K562 (cell line): Measurements from ENCODE around the gene RBM7. TPM values are rescaled to one million over a fixed set of nuclear protein-coding genes. Genes with fewer than 3 reads are reported as not detected.

Source experiments
- ESRRB ChIP-seq: fragments of 250-450 bp; sonication (Bioruptor Pico); IDR thresholded peaks from 2 replicates; pipeline ENCODE4 v1.5.0; 2020; ENCODE audit warnings: mild to moderate bottlenecking, moderate library complexity, borderline replicate concordance
- FOS ChIP-seq: IDR thresholded peaks from 3 replicates; pipeline ENCODE4 v1.6.1; 2011; ENCODE audit not compliant: insufficient read length; ENCODE audit errors: extremely low read depth
- KLF1 ChIP-seq: fragments of 450-650 bp; IDR thresholded peaks from 2 replicates; pipeline ENCODE4 v1.6.1; 2016; ENCODE audit warnings: missing genetic modification characterization, missing compliant biosample characterization
- MAFF ChIP-seq: IDR thresholded peaks from 2 replicates; pipeline ENCODE4 v1.6.1; 2012; ENCODE audit warnings: low read length, improper control_type of control experiment
- MAFK ChIP-seq: IDR thresholded peaks from 2 replicates; pipeline ENCODE4 v1.6.1; 2011; ENCODE audit warnings: low read length, improper control_type of control experiment
- MYC ChIP-seq, 2 experiments: fragments of 250-450 bp in 1 of 2; sonication (Bioruptor Pico) in 1 of 2; IDR thresholded peaks; 2 replicates each; pipeline versions ENCODE4 v1.5.1 to v1.6.1; 2012 to 2021; ENCODE audit warnings: low read depth in 2 of 2, borderline replicate concordance in 1 of 2, improper control_type of control experiment in 1 of 2, low read length in 1 of 2, mild to moderate bottlenecking in 1 of 2, moderate library complexity in 1 of 2
- PHF8 ChIP-seq: fragments of 200-600 bp; sonication (generic); IDR thresholded peaks from 2 replicates; pipeline ENCODE4 v1.6.1; 2012; ENCODE audit warnings: mixed run types, mild to moderate bottlenecking, inconsistent platforms, low read length, moderate library complexity, borderline replicate concordance
- POLR2H ChIP-seq: IDR thresholded peaks from 2 replicates; pipeline ENCODE4 v1.6.1; 2016; ENCODE audit warnings: missing genetic modification characterization, low read depth, mild to moderate bottlenecking, control low read depth, missing compliant biosample characterization, moderate library complexity
- RBFOX2 ChIP-seq: fragments of 200-400 bp; formaldehyde crosslinking; IDR thresholded peaks from 2 replicates; pipeline ENCODE4 v1.6.1; 2017; ENCODE audit warnings: low read depth, mild to moderate bottlenecking, low read length, moderate library complexity
- SP1 ChIP-seq: sonication (generic); formaldehyde crosslinking; IDR thresholded peaks from 2 replicates; pipeline ENCODE4 v1.8.1; 2022; ENCODE audit warnings: mild to moderate bottlenecking, missing genetic modification reagents
- TAL1 ChIP-seq: fragments of 450-650 bp; IDR thresholded peaks from 2 replicates; pipeline ENCODE4 v1.6.1; 2016; ENCODE audit warnings: mild to moderate bottlenecking
- ZNF24 ChIP-seq: fragments of 450-650 bp; IDR thresholded peaks from 2 replicates; pipeline ENCODE4 v1.6.1; 2016
- ZNF274 ChIP-seq: IDR thresholded peaks from 2 replicates; pipeline ENCODE4 v1.6.1; 2011; ENCODE audit warnings: low read depth, mild to moderate bottlenecking, low read length, moderate library complexity, borderline replicate concordance
- ZNF316 ChIP-seq: fragments of 450-650 bp; IDR thresholded peaks from 2 replicates; pipeline ENCODE4 v1.6.1; 2016
- polyA plus RNA-seq, 8 experiments: library from polyadenylated mRNA; depleted of rRNA in 4 of 8; stranded (reverse) in 5 of 8; unstranded in 3 of 8; fragments of >200 nt; fragmentation: Nextera tagmentation in 2 of 8; fragmentation: Illumina TruSeq in 1 of 8; extraction: Ambion mirVana in 2 of 8; extraction: Trizol in 1 of 8; gene quantifications; 2 replicates each; pipeline versions ENCODE4 v1.2.1 to v1.2.3, GENCODE V29; 2011 to 2014; ENCODE audit warnings: inconsistent platforms in 1 of 8, missing spikeins in 1 of 8
- total RNA-seq, 7 experiments: library from RNA; depleted of rRNA in 6 of 7; stranded (reverse); fragments of >200 nt in 6 of 7; fragmentation: Illumina TruSeq in 2 of 7; extraction: Trizol in 2 of 7; gene quantifications; 2 replicates each; pipeline versions ENCODE4 v1.2.1 to v1.2.3, GENCODE V29; 2011 to 2021; ENCODE audit warnings: low replicate concordance in 1 of 7
- TF ChIP-seq, protein P1 (sequence below): sonication (generic); formaldehyde crosslinking; IDR thresholded peaks from 2 replicates; pipeline ENCODE4 v1.8.0; 2022; ENCODE audit warnings: missing genetic modification reagents, mild to moderate bottlenecking, moderate library complexity, borderline replicate concordance
- TF ChIP-seq, protein P2 (sequence below): fragments of 150-350 bp; IDR thresholded peaks from 2 replicates; pipeline ENCODE4 v1.6.1; 2014; ENCODE audit warnings: low read depth, mild to moderate bottlenecking, low read length, borderline replicate concordance
- TF ChIP-seq, protein P3 (sequence below): fragments of 250-450 bp; sonication (Bioruptor Pico); IDR thresholded peaks from 2 replicates; pipeline ENCODE4 v1.9.0; 2021; ENCODE audit warnings: mild to moderate bottlenecking
- TF ChIP-seq, protein P4 (sequence below), 2 experiments: fragments of 250-450 bp in 1 of 2; fragments of 450-650 bp in 1 of 2; sonication (Bioruptor Pico) in 1 of 2; IDR thresholded peaks; 2 replicates each; pipeline versions ENCODE4 v1.6.1 to v1.8.0; 2016 to 2021; ENCODE audit warnings: mild to moderate bottlenecking in 2 of 2, moderate library complexity in 2 of 2, missing compliant biosample characterization in 1 of 2, missing genetic modification characterization in 1 of 2
- TF ChIP-seq, protein P5 (sequence below): fragments of 450-650 bp; IDR thresholded peaks from 2 replicates; pipeline ENCODE4 v1.6.1; 2014; ENCODE audit warnings: low read depth, mild to moderate bottlenecking, moderate library complexity, borderline replicate concordance

The RBM7 gene
- total and polyA plus RNA-seq, 9 of the 15 experiments (the other 6 are each of a cell fraction or from before 2014, with no cell fraction given), result 26.0 to 76.8 (median 49.6) TPM

DNA sequence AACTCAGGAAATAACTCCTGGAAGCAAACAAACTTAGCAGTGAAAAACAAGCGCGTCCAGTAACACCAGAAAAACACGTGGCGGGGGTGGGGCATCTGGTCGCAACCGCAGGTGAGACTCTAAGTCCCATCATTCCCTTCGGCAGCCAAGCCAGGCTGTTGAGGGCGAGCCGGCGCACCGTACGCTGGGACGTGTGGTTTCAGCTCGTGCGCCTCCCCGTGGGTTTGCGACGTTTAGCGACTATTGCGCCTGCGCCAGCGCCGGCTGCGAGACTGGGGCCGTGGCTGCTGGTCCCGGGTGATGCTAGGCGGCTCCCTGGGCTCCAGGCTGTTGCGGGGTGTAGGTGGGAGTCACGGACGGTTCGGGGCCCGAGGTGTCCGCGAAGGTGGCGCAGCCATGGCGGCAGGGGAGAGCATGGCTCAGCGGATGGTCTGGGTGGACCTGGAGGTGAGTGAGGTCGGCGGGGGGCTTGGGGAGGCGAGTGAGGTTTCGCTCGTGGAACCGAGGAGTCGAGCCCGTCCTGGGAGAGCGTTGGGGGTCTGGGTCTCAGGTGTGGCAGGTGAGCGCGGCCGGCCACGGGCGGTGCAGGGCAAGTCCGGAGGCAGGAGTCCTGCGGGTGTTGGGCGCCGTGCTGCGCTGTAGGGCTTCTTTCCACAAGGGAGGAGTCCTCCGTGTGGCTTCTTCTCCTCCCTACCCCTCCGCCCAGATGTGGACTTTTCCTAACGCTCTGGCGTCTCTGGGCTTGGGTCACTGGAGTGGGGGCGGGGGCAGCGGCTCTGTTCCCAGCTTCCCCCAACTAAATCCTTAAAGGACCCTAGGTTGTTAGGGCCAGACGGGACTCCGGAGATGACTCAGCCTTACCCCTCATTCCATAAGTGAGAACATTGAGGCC lies 39.0 kb downstream of the RBM7 start, which contains the start of gene REXO2 (continued):
- TF ChIP-seq, protein P1, sequence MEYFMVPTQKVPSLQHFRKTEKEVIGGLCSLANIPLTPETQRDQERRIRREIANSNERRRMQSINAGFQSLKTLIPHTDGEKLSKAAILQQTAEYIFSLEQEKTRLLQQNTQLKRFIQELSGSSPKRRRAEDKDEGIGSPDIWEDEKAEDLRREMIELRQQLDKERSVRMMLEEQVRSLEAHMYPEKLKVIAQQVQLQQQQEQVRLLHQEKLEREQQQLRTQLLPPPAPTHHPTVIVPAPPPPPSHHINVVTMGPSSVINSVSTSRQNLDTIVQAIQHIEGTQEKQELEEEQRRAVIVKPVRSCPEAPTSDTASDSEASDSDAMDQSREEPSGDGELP (CRISPR knock-in tag), result peak; percentile 85
- no peak for TF ChIP-seq ZNF274
- TF ChIP-seq, protein P2, sequence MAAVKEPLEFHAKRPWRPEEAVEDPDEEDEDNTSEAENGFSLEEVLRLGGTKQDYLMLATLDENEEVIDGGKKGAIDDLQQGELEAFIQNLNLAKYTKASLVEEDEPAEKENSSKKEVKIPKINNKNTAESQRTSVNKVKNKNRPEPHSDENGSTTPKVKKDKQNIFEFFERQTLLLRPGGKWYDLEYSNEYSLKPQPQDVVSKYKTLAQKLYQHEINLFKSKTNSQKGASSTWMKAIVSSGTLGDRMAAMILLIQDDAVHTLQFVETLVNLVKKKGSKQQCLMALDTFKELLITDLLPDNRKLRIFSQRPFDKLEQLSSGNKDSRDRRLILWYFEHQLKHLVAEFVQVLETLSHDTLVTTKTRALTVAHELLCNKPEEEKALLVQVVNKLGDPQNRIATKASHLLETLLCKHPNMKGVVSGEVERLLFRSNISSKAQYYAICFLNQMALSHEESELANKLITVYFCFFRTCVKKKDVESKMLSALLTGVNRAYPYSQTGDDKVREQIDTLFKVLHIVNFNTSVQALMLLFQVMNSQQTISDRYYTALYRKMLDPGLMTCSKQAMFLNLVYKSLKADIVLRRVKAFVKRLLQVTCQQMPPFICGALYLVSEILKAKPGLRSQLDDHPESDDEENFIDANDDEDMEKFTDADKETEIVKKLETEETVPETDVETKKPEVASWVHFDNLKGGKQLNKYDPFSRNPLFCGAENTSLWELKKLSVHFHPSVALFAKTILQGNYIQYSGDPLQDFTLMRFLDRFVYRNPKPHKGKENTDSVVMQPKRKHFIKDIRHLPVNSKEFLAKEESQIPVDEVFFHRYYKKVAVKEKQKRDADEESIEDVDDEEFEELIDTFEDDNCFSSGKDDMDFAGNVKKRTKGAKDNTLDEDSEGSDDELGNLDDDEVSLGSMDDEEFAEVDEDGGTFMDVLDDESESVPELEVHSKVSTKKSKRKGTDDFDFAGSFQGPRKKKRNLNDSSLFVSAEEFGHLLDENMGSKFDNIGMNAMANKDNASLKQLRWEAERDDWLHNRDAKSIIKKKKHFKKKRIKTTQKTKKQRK, result no peak
- TF ChIP-seq KLF1 (tag), result no peak
- peak; percentile 97 for TF ChIP-seq MYC (IDR thresholded peaks at IDR 0.05; ENCODE audit: low read depth, low read length)
- 0 out of 2 replicates have a peak, but pooled peaks have one; percentile 64 for TF ChIP-seq MYC (CRISPR knock-in tag; IDR thresholded peaks at IDR 0.05; ENCODE audit: borderline replicate concordance, low read depth)
- peak; percentile 69; the same call in 1 of the 2 replicates for TF ChIP-seq SP1 (CRISPR knock-in tag)
- TF ChIP-seq TAL1, result no peak
- TF ChIP-seq, protein P3, sequence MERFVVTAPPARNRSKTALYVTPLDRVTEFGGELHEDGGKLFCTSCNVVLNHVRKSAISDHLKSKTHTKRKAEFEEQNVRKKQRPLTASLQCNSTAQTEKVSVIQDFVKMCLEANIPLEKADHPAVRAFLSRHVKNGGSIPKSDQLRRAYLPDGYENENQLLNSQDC, result no peak
- TF ChIP-seq FOS, result peak; percentile 5
- TF ChIP-seq MAFF, result peak; percentile 8; the same call in 1 of the 2 replicates
- TF ChIP-seq, protein P4, sequence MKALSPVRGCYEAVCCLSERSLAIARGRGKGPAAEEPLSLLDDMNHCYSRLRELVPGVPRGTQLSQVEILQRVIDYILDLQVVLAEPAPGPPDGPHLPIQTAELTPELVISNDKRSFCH (CRISPR knock-in tag; IDR thresholded peaks at IDR 0.05), result no peak
- TF ChIP-seq, protein P4 (tag; IDR thresholded peaks at IDR 0.05), result 0 out of 2 replicates have a peak, but pooled peaks have one; percentile 20
- TF ChIP-seq RBFOX2, result peak; percentile 92
- TF ChIP-seq, protein P5, sequence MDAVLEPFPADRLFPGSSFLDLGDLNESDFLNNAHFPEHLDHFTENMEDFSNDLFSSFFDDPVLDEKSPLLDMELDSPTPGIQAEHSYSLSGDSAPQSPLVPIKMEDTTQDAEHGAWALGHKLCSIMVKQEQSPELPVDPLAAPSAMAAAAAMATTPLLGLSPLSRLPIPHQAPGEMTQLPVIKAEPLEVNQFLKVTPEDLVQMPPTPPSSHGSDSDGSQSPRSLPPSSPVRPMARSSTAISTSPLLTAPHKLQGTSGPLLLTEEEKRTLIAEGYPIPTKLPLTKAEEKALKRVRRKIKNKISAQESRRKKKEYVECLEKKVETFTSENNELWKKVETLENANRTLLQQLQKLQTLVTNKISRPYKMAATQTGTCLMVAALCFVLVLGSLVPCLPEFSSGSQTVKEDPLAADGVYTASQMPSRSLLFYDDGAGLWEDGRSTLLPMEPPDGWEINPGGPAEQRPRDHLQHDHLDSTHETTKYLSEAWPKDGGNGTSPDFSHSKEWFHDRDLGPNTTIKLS, result peak; percentile 96
- 0 out of 2 replicates have a peak, but pooled peaks have one; percentile 10 for TF ChIP-seq POLR2H (tag)
- peak; percentile 49 for TF ChIP-seq ZNF316
- TF ChIP-seq ZNF24, result no peak
- peak; percentile 85; the same call in 1 of the 2 replicates for TF ChIP-seq PHF8
- TF ChIP-seq ESRRB (CRISPR knock-in tag), result no peak
- 0 out of 2 replicates have a peak, but pooled peaks have one; percentile 17 for TF ChIP-seq MAFK
